ENCODE results near the gene CHST13.
A peak's percentile ranks its signal among the peaks of the same experiment; 100 is the strongest.
"Not testable (repeated sequence)": the region's sequence is repeated elsewhere in the genome, so short reads cannot be mapped to it uniquely, and the experiment has no call there.

The CHST13 gene

GRCh38 chr3:126557415-126557745, 33.4 kb downstream of the CHST13 start:
- DNase-seq, result no peak

- no peak for DNase-seq
Observed at GRCh38 chr3:126557761-126558160, 33.8 kb downstream of the CHST13 start.

GRCh38 chr3:126558336-126559071, 34.5 kb downstream of the CHST13 start, which contains the start of gene C3orf22:
Gene C3orf22 (minus strand): TSS chr3:126558932. CDS start chr3:126553390, 5,542 bp downstream.
- no peak for DNase-seq

- no peak for DNase-seq
Observed at GRCh38 chr3:126562737-126563276, 38.9 kb downstream of the CHST13 start.

- DNase-seq, result no peak
Observed at GRCh38 chr3:126567696-126568438, 43.9 kb downstream of the CHST13 start.

GRCh38 chr3:126568776-126569342, 44.9 kb downstream of the CHST13 start:
- no peak for DNase-seq

- DNase-seq, result no peak
Observed at GRCh38 chr3:126569390-126569975, 45.5 kb downstream of the CHST13 start.

GRCh38 chr3:126570103-126570541, 46.2 kb downstream of the CHST13 start:
- no peak for DNase-seq

GRCh38 chr3:126571078-126571477, 47.1 kb downstream of the CHST13 start:
- DNase-seq, result no peak

- DNase-seq, result no peak
Observed at GRCh38 chr3:126573492-126574117, 49.6 kb downstream of the CHST13 start.

GRCh38 chr3:126577261-126577660, 53.3 kb downstream of the CHST13 start:
- DNase-seq, result no peak

GRCh38 chr3:126578702-126579101, 54.7 kb downstream of the CHST13 start:
- DNase-seq, result no peak

- no peak for DNase-seq
Observed at GRCh38 chr3:126580746-126581145, 56.8 kb downstream of the CHST13 start.

GRCh38 chr3:126581569-126581968, 57.6 kb downstream of the CHST13 start:
- DNase-seq, result no peak

- DNase-seq, result peak; percentile 68
Observed at GRCh38 chr3:126582311-126582710, 58.4 kb downstream of the CHST13 start.

GRCh38 chr3:126591515-126591914, 67.6 kb downstream of the CHST13 start:
- not testable (repeated sequence) for DNase-seq
